GM10248 (cell line): ENCODE results near the gene ESPN.
"Not testable (repeated sequence)": the region's sequence is repeated elsewhere in the genome, so short reads cannot be mapped to it uniquely, and the experiment has no call there.

ENCODE experiments used
- CTCF ChIA-PET: fragments of 300-600 bp; sonication (Branson Sonifier 250); formaldehyde crosslinking; extraction: SDS; loops from one replicate; lab custom pipeline; 2021; ENCODE audit warnings: antibody characterized with exemption; lab: Yijun Ruan, JAX
- POLR2A ChIA-PET: fragments of 350-650 bp; sonication (Branson Sonifier 250); formaldehyde crosslinking; extraction: SDS; loops from one replicate; lab custom pipeline; 2020; ENCODE audit warnings: antibody characterized with exemption; lab: Yijun Ruan, JAX
- DNase-seq: peaks from one replicate; pipeline ENCODE4 v3.0.0; 2012; ENCODE audit errors: extremely low spot score
- CTCF ChIP-seq: IDR thresholded peaks from 2 replicates; pipeline ENCODE4 v1.5.1; 2012; ENCODE audit warnings: mild to moderate bottlenecking, low read depth; ENCODE audit errors: extremely low read depth, missing control alignments, control extremely low read depth

The ESPN gene

GRCh38 chr1:6447818-6448748 lies 23.5 kb downstream of the ESPN start:
- no peak for TF ChIP-seq CTCF
- ChIA-PET CTCF (interaction anchor here (1.2 to 3.7 kb wide), 5 partner anchors 9 to 55 kb away, joined by 3 to 32 read pairs (median 3); partner anchors contain the start of gene ACOT7), POLR2A (no interaction called here)
- DNase-seq: no peak

GRCh38 chr1:6448749-6449631 lies 24.4 kb downstream of the ESPN start:
- TF ChIP-seq CTCF: no peak
- ChIA-PET POLR2A (no interaction called here), CTCF (interaction anchor here (0.8 to 3.7 kb wide), 6 partner anchors 10 to 192 kb away, joined by 3 to 32 read pairs (median 3); partner anchors contain the start of gene ACOT7)
- DNase-seq: no peak

- TF ChIP-seq CTCF: no peak
- no peak for DNase-seq
- ChIA-PET CTCF (interaction anchor here (0.8 to 3.7 kb wide), 6 partner anchors 11 to 191 kb away, joined by 3 to 32 read pairs (median 4); no protein-coding TSS in a partner anchor), POLR2A (no interaction called here)
Observed at GRCh38 chr1:6450005-6450450, 25.5 kb downstream of the ESPN start.

GRCh38 chr1:6450486-6450885 lies 25.9 kb downstream of the ESPN start:
- POLR2A ChIA-PET, DNase-seq: not testable (repeated sequence)
- CTCF ChIA-PET: interaction anchor here (1.3 to 2.0 kb wide), 4 partner anchors 13 to 40 kb away, joined by 3 to 9 read pairs (median 4); no protein-coding TSS in a partner anchor

- ChIA-PET POLR2A (no interaction called here), CTCF (interaction anchor here (0.9 to 2.0 kb wide), 4 partner anchors 10 to 39 kb away, joined by 3 to 9 read pairs (median 4); no protein-coding TSS in a partner anchor)
- no peak for DNase-seq
- TF ChIP-seq CTCF: no peak
Observed at GRCh38 chr1:6450943-6451373, 26.4 kb downstream of the ESPN start.

GRCh38 chr1:6453895-6454855 lies 29.6 kb downstream of the ESPN start:
- DNase-seq, POLR2A ChIA-PET: not testable (repeated sequence)
- CTCF ChIA-PET: interaction anchor here (0.9 to 1.4 kb wide), 2 partner anchors 16 to 33 kb away, joined by 3 read pairs; no protein-coding TSS in a partner anchor
